CD4-positive, alpha-beta T cell (primary cell): ENCODE measurements around the gene NEBL. TPM values are rescaled to one million over a fixed set of nuclear protein-coding genes. Genes with fewer than 3 reads are reported as not detected.

Source experiments
- ATAC-seq: fragments of 200-7000 bp; cut with Tn5 transposase; one replicate; pipeline ENCODE4 v1.10.0; 2022; ENCODE audit warnings: mild to moderate bottlenecking; ENCODE audit not compliant: poor library complexity
- CTCF ChIA-PET: fragments of 350-600 bp; sonication (Branson Sonifier 250); formaldehyde crosslinking; loops from one replicate; lab custom pipeline; 2021; ENCODE audit warnings: antibody characterized with exemption, inconsistent platforms; lab: Charles Lee
- POLR2A ChIA-PET: fragments of 350-600 bp; sonication (Branson Sonifier 250); formaldehyde crosslinking; loops from one replicate; lab custom pipeline; 2021; ENCODE audit warnings: antibody characterized with exemption, inconsistent platforms; lab: Charles Lee
- DNase-seq, 14 experiments: peaks; one replicate each; pipeline ENCODE4 v3.0.0-alpha.2; 2013 to 2020; ENCODE audit warnings: mixed read lengths in 2 of 14
- H3K27ac ChIP-seq, 2 donors: one replicate each; pipeline versions ENCODE4 v1.5.1 to v1.7.0; 2013; ENCODE audit warnings: low read length in 2 of 2, low read depth in 1 of 2, mild to moderate bottlenecking in 1 of 2
- H3K27me3 ChIP-seq, 2 experiments: 1 replicate in 1 of 2; 2 replicates in 1 of 2; pipeline versions ENCODE4 v1.6.1 to v1.7.0; 2013; ENCODE audit warnings: low read length in 2 of 2, control low read depth in 1 of 2, mild to moderate bottlenecking in 1 of 2, moderate library complexity in 1 of 2; ENCODE audit not compliant: insufficient read depth in 2 of 2, control insufficient read depth in 1 of 2
- H3K36me3 ChIP-seq: one replicate; pipeline ENCODE4 v1.6.1; 2013; ENCODE audit warnings: low read length, control low read depth; ENCODE audit not compliant: insufficient read depth
- H3K4me1 ChIP-seq: one replicate; pipeline ENCODE4 v1.6.1; 2013; ENCODE audit warnings: low read length, control low read depth; ENCODE audit not compliant: insufficient read depth
- H3K4me3 ChIP-seq: one replicate; pipeline ENCODE4 v1.5.1; 2013; ENCODE audit warnings: mild to moderate bottlenecking, low read length, moderate library complexity
- H3K9me3 ChIP-seq, 2 experiments: 1 replicate in 1 of 2; 2 replicates in 1 of 2; pipeline versions ENCODE4 v1.6.1 to v1.7.0; 2013; ENCODE audit warnings: low read length in 2 of 2, mild to moderate bottlenecking in 2 of 2, control low read depth in 1 of 2, moderate library complexity in 1 of 2; ENCODE audit not compliant: control insufficient read depth in 1 of 2, insufficient read depth in 1 of 2
- H3K27ac Mint-ChIP-seq: one replicate; pipeline ENCODE4 v1.8.0; 2020; ENCODE audit warnings: mixed read lengths
- H3K27me3 Mint-ChIP-seq: one replicate; pipeline ENCODE4 v1.8.0; 2021; ENCODE audit warnings: mixed read lengths
- H3K36me3 Mint-ChIP-seq: one replicate; pipeline ENCODE4 v1.8.0; 2021; ENCODE audit warnings: low read depth, mixed read lengths
- H3K4me1 Mint-ChIP-seq: one replicate; pipeline ENCODE4 v1.8.0; 2021; ENCODE audit warnings: low read depth, mixed read lengths
- H3K4me3 Mint-ChIP-seq: one replicate; pipeline ENCODE4 v1.8.0; 2020; ENCODE audit warnings: mild to moderate bottlenecking, mixed read lengths
- H3K9me3 Mint-ChIP-seq: one replicate; pipeline ENCODE4 v1.8.0; 2020; ENCODE audit warnings: mixed read lengths
- CTCF ChIP-seq: fragments of 200-600 bp; IDR thresholded peaks from one replicate; pipeline ENCODE4 v1.8.0; 2022; ENCODE audit warnings: antibody characterized with exemption, mild to moderate bottlenecking
- intact Hi-C, 2 experiments: fragments of 100-400 bp; cut with DNase I in 1 of 2; cut with micrococcal nuclease in 1 of 2; formaldehyde crosslinking; loops; one replicate each; pipeline versions ENCODE4 v1.15.1 to v1.9.0; 2023 to 2025; cut with DNase I, micrococcal nuclease
- total RNA-seq, 174 experiments: library from RNA in 2 of 174; stranded (reverse) in 2 of 174; gene quantifications; one replicate each; pipeline ENCODE4 v1.2.3 and lab custom pipeline; 2021 to 2026

The NEBL gene
- total RNA-seq, 2 experiments from 2014 or later, result 0.17 to 0.22 TPM

DNA sequence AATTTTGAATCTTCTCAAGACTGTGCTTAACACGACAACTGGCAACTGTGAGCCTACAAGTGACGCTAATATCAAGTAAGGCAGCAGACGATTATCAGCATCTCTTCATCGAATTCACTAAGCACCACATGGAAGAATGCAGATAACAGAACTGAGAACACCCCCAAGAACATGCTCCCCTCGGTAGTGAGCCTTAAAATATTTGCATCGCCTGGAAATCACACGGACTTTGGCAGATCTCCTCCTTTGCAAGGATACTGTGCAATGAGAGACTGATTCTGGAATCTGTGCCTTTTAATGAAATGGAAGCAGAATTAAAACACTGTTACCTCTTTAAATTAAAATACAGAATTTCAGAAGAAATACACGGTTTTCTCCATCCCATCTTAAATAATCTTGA, 38.2 kb upstream of the NEBL start:
- H3K4me3 ChIP-seq, result no peak overlapping the region
- H3K36me3 ChIP-seq, result no peaks in the 10 kb centered on the region
- no peak for TF ChIP-seq CTCF
- ChIA-PET CTCF (no interaction called here), POLR2A (no interaction called here)
- DNase-seq, result no peak
- no peaks in the 10 kb centered on the region for H3K4me1 ChIP-seq
- H3K27me3 Mint-ChIP-seq, result no peaks in the 10 kb centered on the region
- H3K27ac Mint-ChIP-seq, result no peak overlapping the region
- peaks cover 3% of the 10 kb centered on the region for H3K9me3 Mint-ChIP-seq
- intact Hi-C loops, result no loop called here
- peaks cover 0 to 12% of the 10 kb centered on the region in 2 experiments for H3K9me3 ChIP-seq
- H3K4me1 Mint-ChIP-seq, result no peaks in the 10 kb centered on the region
- H3K27ac ChIP-seq, result no peak overlapping the region
- ATAC-seq, result no peak
- no peaks in the 10 kb centered on the region for H3K36me3 Mint-ChIP-seq
- no peaks in the 10 kb centered on the region for H3K27me3 ChIP-seq
- no peak overlapping the region for H3K4me3 Mint-ChIP-seq

- Histone ChIP-seq H3K36me3 (no peaks in the 10 kb centered on the region), H3K4me1 (no peaks in the 10 kb centered on the region), H3K27me3 (no peaks in the 10 kb centered on the region), H3K27ac (no peak overlapping the region), H3K9me3 (peaks cover 0 to 12% of the 10 kb centered on the region in 2 experiments), H3K4me3 (no peak overlapping the region)
- Mint-ChIP-seq H3K4me3 (no peak overlapping the region), H3K9me3 (peaks cover 3% of the 10 kb centered on the region), H3K27me3 (no peaks in the 10 kb centered on the region), H3K27ac (no peak overlapping the region), H3K4me1 (no peaks in the 10 kb centered on the region), H3K36me3 (no peaks in the 10 kb centered on the region)
- intact Hi-C loops, result no loop called here
- TF ChIP-seq CTCF, result no peak
- no peak for ATAC-seq
- POLR2A ChIA-PET, result no interaction called here
- no peak for DNase-seq
- CTCF ChIA-PET, result no interaction called here
Measured at GRCh38 chr10:20933705-20934104, 36.6 kb upstream of the NEBL start.

DNA sequence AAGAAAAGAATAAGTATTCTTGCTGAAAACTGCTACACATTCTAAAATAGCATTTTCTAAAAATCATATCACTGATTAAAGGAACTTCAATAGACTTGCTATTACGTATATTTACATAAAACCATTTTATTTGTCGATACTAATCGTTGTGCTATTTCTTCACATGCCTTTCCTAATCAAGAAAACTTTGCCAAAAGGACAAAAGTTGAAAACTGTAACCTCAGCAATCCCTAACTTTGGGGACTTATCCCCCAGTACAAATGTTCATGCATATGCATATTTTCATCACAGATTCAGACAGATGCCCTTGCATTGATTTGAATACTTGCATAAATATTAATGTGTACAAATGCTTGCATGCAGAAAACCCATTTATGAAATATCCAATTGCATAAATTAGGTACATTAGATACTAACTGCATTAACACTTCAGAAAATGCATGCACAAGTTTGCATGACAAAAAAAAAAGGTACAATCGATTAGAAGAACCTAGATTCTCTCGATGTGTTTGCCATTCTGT, 35.6 kb upstream of the NEBL start:
- peaks cover 3% of the 10 kb centered on the region for H3K9me3 Mint-ChIP-seq
- H3K27ac ChIP-seq, result no peak overlapping the region
- no peaks in the 10 kb centered on the region for H3K36me3 Mint-ChIP-seq
- TF ChIP-seq CTCF, result no peak
- POLR2A ChIA-PET, result no interaction called here
- H3K27ac Mint-ChIP-seq, result no peak overlapping the region
- no peaks in the 10 kb centered on the region for H3K27me3 Mint-ChIP-seq
- H3K9me3 ChIP-seq, result peaks cover 0 to 7% of the 10 kb centered on the region in 2 experiments
- no peaks in the 10 kb centered on the region for H3K36me3 ChIP-seq
- no peaks in the 10 kb centered on the region for H3K4me1 ChIP-seq
- DNase-seq (no peak), ATAC-seq (no peak)
- CTCF ChIA-PET, result no interaction called here
- H3K4me1 Mint-ChIP-seq, result no peaks in the 10 kb centered on the region
- no peak overlapping the region for H3K4me3 ChIP-seq
- intact Hi-C loops, result no loop called here
- H3K4me3 Mint-ChIP-seq, result no peak overlapping the region
- H3K27me3 ChIP-seq, result no peaks in the 10 kb centered on the region
